ENCODE measurements around the gene RNU6-9.
"Not testable (repeated sequence)": the region's sequence is repeated elsewhere in the genome, so short reads cannot be mapped to it uniquely, and the experiment has no call there.

The RNU6-9 gene

DNA sequence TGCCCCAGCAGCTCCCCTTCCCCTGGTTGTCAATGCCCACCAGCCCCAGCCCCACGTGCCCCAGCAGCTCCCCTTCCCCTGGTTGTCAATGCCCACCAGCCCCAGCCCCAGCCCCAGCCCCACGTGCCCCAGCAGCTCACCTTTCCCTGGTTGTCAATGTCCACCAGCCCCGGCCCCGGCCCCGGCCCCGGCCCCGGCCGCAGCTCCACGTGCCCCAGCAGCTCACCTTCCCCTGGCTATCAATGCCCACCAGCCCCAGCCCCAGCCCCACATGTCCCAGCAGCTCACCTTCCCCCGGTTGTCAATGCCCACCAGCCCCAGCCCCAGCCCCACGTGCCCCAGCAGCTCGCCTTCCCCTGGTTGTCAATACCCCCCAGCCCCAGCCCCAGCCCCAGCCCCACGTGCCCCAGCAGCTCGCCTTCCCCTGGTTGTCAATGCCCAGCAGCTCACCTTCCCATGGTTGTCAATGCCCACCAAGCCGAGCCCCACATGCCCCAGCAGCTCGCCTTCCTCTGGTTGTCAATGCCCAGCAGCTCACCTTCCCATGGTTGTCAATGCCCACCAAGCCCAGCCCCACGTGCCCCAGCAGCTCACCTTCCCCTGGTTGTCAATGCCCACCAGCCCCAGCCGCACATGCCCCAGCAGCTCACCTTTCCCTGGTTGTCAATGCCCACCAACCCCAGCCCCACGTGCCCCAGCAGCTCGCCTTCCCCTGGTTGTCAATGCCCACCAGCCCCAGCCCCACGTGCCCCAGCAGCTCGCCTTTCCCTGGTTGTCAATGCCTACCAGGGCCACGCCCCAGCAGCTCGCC, 14.3 kb upstream of the RNU6-9 start:
- H3K27me3 ChIP-seq (ENCODE audit: control insufficient read depth in 1 of 2, insufficient read depth in 2 of 2, low read length in 2 of 2); H3K9ac ChIP-seq (ENCODE audit: low read depth in 1 of 2, low read length in 2 of 2); H3K4me1 ChIP-seq (ENCODE audit: control insufficient read depth in 1 of 2, insufficient read depth in 2 of 2, low read length in 2 of 2); H3K4me3 ChIP-seq (ENCODE audit: low read depth in 1 of 2, low read length in 2 of 2); H3K27ac ChIP-seq (ENCODE audit: low read depth, low read length); H3K9me3 ChIP-seq (ENCODE audit: control insufficient read depth in 1 of 2, low read length in 2 of 2): not testable (repeated sequence)
- H3K36me3 ChIP-seq (ENCODE audit: control insufficient read depth in 1 of 2, insufficient read depth in 2 of 2, low read length in 2 of 2): peaks cover 20 to 52% of the 10 kb centered on the region in 2 donors

DNA sequence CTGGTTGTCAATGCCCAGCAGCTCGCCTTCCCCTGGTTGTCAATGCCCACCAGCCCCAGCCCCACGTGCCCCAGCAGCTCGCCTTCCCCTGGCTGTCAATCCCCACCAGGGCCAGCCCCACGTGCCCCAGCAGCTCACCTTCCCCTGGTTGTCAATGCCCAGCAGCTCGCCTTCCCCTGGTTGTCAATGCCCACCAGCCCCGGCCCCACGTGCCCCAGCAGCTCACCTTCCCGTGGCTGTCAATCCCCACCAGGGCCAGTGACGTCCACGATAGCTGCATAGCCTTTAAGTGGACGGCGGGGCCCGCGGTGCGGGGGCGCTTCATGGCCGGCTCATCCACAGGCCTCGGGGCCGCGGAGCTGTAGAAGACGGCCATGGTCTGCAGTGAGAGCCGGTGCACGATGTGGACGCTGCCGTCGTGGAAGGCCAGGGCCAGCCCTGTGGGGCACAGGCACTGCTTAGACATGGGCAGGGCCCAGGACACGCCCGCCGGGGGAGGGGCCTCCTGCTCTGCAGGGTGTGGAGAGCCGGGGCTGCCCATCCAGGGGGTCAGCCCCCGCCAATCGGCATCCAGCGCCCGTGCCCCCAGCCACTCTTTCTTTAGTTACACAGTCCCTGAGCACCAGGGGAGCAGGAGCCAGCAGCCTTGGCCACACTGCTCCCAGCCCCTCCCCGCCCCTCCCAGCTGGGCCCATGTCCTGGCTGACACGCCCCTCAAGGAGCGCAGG, 13.4 kb upstream of the RNU6-9 start:
- no peaks in the 10 kb centered on the region for H3K9me3 ChIP-seq (ENCODE audit: control insufficient read depth in 1 of 2, low read length in 2 of 2)
- H3K4me3 ChIP-seq (ENCODE audit: low read depth in 1 of 2, low read length in 2 of 2): no peak overlapping the region
- no peak overlapping the region for H3K27ac ChIP-seq (ENCODE audit: low read depth, low read length)
- H3K4me1 ChIP-seq (ENCODE audit: control insufficient read depth in 1 of 2, insufficient read depth in 2 of 2, low read length in 2 of 2): no peaks in the 10 kb centered on the region
- H3K9ac ChIP-seq (ENCODE audit: low read depth in 1 of 2, low read length in 2 of 2): no peak overlapping the region
- H3K36me3 ChIP-seq (ENCODE audit: control insufficient read depth in 1 of 2, insufficient read depth in 2 of 2, low read length in 2 of 2): peaks cover 20 to 48% of the 10 kb centered on the region in 2 donors
- H3K27me3 ChIP-seq (ENCODE audit: control insufficient read depth in 1 of 2, insufficient read depth in 2 of 2, low read length in 2 of 2): no peaks in the 10 kb centered on the region

DNA sequence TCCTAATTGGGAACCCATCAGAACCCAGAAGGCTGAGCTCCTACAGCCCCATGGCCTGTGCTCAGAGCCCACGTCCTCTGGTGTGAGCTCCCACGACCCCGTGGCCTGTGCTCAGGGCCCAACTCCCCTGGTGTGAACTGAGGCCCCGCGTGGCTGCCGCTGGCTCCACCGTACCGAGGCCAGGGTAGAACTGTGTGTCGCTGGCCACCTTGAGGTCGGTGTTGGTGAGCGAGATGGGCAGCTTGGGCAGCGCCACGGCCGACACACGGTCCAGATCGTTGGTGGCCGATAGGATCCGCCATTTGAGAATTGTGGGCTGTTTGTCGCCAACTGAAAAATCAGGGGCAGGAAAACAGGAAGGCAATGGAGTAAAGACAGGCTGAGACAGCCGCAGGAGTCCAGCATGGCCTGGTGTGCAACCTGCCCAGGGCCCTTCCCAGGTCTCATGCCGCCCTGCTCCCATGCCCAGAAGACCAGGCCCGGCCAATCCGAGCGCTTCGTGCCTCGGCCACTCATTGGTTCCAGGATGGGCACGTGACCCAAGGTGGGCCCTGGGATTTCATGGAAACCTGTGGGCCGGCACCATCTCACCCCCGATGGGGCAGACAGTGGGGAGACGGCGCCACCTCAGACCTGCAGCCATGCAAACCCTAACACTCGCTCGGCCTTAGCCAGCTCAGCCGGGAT, 11.8 kb upstream of the RNU6-9 start:
- peaks cover 24 to 56% of the 10 kb centered on the region in 2 donors for H3K36me3 ChIP-seq (ENCODE audit: control insufficient read depth in 1 of 2, insufficient read depth in 2 of 2, low read length in 2 of 2)
- H3K27ac ChIP-seq (ENCODE audit: low read depth, low read length): no peak overlapping the region
- no peaks in the 10 kb centered on the region for H3K4me1 ChIP-seq (ENCODE audit: control insufficient read depth in 1 of 2, insufficient read depth in 2 of 2, low read length in 2 of 2)
- no peaks in the 10 kb centered on the region for H3K27me3 ChIP-seq (ENCODE audit: control insufficient read depth in 1 of 2, insufficient read depth in 2 of 2, low read length in 2 of 2)
- H3K4me3 ChIP-seq (ENCODE audit: low read depth in 1 of 2, low read length in 2 of 2): no peak overlapping the region
- no peaks in the 10 kb centered on the region for H3K9me3 ChIP-seq (ENCODE audit: control insufficient read depth in 1 of 2, low read length in 2 of 2)
- H3K9ac ChIP-seq (ENCODE audit: low read depth in 1 of 2, low read length in 2 of 2): no peak overlapping the region

DNA sequence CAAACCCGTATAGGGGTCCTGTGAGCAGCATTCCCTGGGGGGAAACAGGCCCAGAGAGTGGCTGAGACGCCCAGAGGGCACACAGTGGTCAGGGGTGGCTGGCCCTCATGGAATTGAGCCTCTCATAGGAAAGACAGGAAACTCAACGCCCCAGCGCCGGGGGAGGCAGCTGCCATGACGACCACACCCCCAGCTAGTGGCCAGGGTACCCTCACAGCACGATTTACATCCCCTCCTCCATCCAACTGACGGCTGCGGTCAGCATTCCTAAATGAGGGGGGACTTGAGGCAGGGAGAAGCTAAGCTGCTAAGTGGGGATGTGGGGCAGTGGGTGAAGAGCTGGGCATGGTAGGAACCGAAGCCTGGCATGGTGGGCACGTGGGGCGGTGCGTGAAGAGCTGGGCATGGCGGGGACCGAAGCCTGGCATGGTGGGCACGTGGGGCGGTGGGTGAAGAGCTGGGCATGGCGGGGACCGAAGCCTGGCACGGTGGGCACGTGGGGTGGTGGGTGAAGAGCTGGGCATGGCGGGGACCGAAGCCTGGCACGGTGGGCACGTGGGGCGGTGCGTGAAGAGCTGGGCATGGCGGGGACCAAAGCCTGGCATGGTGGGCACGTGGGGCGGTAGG, 10.3 kb upstream of the RNU6-9 start:
- no peak overlapping the region for H3K4me3 ChIP-seq (ENCODE audit: low read depth in 1 of 2, low read length in 2 of 2)
- peaks cover 24 to 58% of the 10 kb centered on the region in 2 donors for H3K36me3 ChIP-seq (ENCODE audit: control insufficient read depth in 1 of 2, insufficient read depth in 2 of 2, low read length in 2 of 2)
- no peaks in the 10 kb centered on the region for H3K4me1 ChIP-seq (ENCODE audit: control insufficient read depth in 1 of 2, insufficient read depth in 2 of 2, low read length in 2 of 2)
- H3K9me3 ChIP-seq (ENCODE audit: control insufficient read depth in 1 of 2, low read length in 2 of 2): no peaks in the 10 kb centered on the region
- no peaks in the 10 kb centered on the region for H3K27me3 ChIP-seq (ENCODE audit: control insufficient read depth in 1 of 2, insufficient read depth in 2 of 2, low read length in 2 of 2)
- H3K9ac ChIP-seq (ENCODE audit: low read depth in 1 of 2, low read length in 2 of 2): no peak overlapping the region
- H3K27ac ChIP-seq (ENCODE audit: low read depth, low read length): no peak overlapping the region

DNA sequence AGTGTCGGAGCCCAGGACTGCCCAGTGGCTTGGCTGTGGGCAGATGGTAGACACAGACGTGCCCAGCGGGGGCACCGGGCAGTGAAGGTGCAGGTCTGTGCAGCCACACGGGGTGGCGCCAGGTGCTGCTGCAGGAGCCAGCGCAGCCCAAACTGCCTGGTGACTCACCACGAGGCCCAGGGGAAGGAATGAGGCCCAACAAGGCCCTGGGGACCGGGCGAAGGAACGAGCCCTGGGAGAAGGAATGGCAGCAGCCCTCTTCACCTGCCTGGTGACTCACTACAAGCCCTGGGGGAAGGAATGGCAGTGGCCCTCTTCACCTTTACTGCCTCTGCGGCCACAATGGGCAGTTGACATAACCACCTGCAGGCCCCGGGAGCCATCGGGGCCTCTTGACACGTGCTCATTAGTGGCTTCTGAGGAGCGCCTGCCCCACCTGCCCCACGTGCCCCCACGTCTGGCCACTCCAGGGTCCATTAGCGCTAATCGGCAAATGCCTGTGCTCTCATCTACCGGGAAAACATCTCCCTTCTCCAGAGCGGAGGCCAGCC, 9.5 kb upstream of the RNU6-9 start:
- H3K36me3 ChIP-seq (ENCODE audit: control insufficient read depth in 1 of 2, insufficient read depth in 2 of 2, low read length in 2 of 2): peaks cover 24 to 62% of the 10 kb centered on the region in 2 donors
- no peaks in the 10 kb centered on the region for H3K9me3 ChIP-seq (ENCODE audit: control insufficient read depth in 1 of 2, low read length in 2 of 2)
- no peak overlapping the region for H3K4me3 ChIP-seq (ENCODE audit: low read depth in 1 of 2, low read length in 2 of 2)
- H3K27me3 ChIP-seq (ENCODE audit: control insufficient read depth in 1 of 2, insufficient read depth in 2 of 2, low read length in 2 of 2): no peaks in the 10 kb centered on the region
- H3K27ac ChIP-seq (ENCODE audit: low read depth, low read length): no peak overlapping the region
- H3K4me1 ChIP-seq (ENCODE audit: control insufficient read depth in 1 of 2, insufficient read depth in 2 of 2, low read length in 2 of 2): no peaks in the 10 kb centered on the region
- no peak overlapping the region for H3K9ac ChIP-seq (ENCODE audit: low read depth in 1 of 2, low read length in 2 of 2)

DNA sequence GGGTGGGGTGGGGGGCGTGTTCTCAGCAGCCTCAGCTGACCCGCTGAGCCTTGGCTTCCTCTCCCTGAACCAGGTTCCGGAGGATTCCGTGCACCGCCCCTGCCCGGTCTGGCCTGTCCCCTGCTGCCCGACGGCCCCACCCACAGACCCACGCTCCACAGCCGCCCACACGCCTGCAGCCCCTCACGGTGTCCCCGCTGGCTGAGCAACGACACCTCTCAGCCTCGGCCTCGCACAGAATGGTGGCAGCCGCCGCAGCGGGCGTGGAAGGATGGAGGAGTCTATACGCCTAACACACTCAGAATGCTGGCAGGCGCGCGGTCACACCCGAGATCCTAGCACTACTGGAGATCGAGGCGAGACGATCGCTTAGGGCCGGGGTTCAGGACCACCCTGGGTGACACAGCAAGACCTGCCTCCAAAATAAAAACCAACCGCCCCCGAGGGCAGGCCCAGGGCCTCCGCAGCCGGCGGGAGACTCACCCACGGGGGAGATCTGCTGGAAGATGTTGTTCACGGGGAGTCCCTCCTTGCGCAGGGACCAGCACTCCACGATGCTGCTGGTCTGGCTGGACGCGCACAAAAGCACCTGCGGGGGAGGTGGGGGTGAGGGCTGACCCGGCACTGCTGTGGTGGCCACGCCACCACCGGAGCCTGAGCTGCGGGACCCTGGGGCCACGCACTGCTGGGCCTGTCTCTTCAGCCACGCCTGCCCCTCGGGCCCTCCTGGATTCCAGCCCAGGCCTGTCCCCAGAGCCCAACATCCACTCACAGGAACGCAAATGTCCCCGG, 8.7 kb upstream of the RNU6-9 start:
- Histone ChIP-seq H3K36me3 (ENCODE audit: control insufficient read depth in 1 of 2, insufficient read depth in 2 of 2, low read length in 2 of 2) (peaks cover 30 to 64% of the 10 kb centered on the region in 2 donors), H3K27ac (ENCODE audit: low read depth, low read length) (no peak overlapping the region)

DNA sequence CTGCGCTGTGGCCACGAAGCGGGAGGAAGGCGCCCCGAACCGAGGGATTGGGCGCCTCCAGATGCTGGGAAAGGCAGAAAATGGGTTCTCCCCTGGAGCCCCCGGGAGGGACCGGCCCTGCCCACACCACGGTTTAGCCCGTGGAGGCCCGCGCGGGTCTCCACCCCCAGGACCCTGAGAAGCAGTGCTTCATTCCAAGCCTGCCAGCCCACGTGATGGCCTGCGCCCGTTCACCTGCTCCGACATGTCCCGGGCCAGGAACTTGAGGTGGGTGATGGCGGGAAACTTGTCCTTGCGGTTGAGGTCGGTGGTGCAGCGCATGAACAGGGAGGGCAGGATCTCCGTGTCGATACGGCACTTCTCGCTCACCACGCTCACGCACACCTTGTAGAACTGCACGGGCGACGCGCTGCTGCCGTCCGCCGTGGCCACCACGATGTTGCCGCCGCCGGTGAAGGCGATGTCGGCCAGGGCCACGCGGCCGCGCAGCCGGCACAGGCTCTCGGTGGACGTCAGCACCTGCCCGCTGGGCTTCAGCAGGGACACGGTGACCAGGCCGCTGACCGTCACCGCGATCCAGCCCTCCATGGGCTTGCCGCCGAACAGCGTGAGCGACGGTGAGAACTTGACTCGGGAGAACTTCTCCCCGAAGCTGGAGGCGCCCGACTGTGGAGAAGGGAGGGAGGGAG, 7.6 kb upstream of the RNU6-9 start:
- Histone ChIP-seq H3K9ac (ENCODE audit: low read depth in 1 of 2, low read length in 2 of 2) (no peak overlapping the region), H3K36me3 (ENCODE audit: control insufficient read depth in 1 of 2, insufficient read depth in 2 of 2, low read length in 2 of 2) (peaks cover 32 to 71% of the 10 kb centered on the region in 2 donors), H3K27ac (ENCODE audit: low read depth, low read length) (no peak overlapping the region), H3K4me1 (ENCODE audit: control insufficient read depth in 1 of 2, insufficient read depth in 2 of 2, low read length in 2 of 2) (no peaks in the 10 kb centered on the region), H3K27me3 (ENCODE audit: control insufficient read depth in 1 of 2, insufficient read depth in 2 of 2, low read length in 2 of 2) (no peaks in the 10 kb centered on the region), H3K9me3 (ENCODE audit: control insufficient read depth in 1 of 2, low read length in 2 of 2) (no peaks in the 10 kb centered on the region), H3K4me3 (ENCODE audit: low read depth in 1 of 2, low read length in 2 of 2) (no peak overlapping the region)

More for the DNA sequence above, 8.7 kb upstream of the RNU6-9 start:
- Histone ChIP-seq H3K9ac (ENCODE audit: low read depth in 1 of 2, low read length in 2 of 2) (no peak overlapping the region), H3K4me3 (ENCODE audit: low read depth in 1 of 2, low read length in 2 of 2) (no peak overlapping the region), H3K27me3 (ENCODE audit: control insufficient read depth in 1 of 2, insufficient read depth in 2 of 2, low read length in 2 of 2) (no peaks in the 10 kb centered on the region), H3K4me1 (ENCODE audit: control insufficient read depth in 1 of 2, insufficient read depth in 2 of 2, low read length in 2 of 2) (no peaks in the 10 kb centered on the region), H3K9me3 (ENCODE audit: control insufficient read depth in 1 of 2, low read length in 2 of 2) (no peaks in the 10 kb centered on the region)

DNA sequence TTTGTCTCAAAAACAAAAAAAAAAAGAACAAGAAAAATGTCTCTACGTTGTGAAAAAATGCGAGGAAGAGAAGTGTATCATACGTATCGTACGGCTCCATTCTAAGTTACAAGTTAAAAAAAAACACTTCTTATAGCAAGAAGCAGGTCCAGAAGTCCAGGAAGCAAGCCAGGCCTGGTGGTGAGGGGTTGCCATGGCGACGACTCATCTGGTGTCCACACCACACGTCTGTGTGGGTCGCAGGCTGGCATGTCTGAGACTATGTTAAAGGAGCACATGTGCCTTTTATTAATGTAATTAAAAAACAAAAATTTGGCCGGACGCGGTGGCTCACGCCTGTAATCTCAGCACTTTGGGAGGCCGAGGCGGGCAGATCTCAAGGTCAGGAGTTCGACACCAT, 6.2 kb upstream of the RNU6-9 start:
- no peak overlapping the region for H3K9ac ChIP-seq (ENCODE audit: low read depth in 1 of 2, low read length in 2 of 2)
- no peak overlapping the region for H3K27ac ChIP-seq (ENCODE audit: low read depth, low read length)
- H3K4me3 ChIP-seq (ENCODE audit: low read depth in 1 of 2, low read length in 2 of 2): no peak overlapping the region
- peaks cover 20 to 60% of the 10 kb centered on the region in 2 donors for H3K36me3 ChIP-seq (ENCODE audit: control insufficient read depth in 1 of 2, insufficient read depth in 2 of 2, low read length in 2 of 2)
- peaks cover 2 to 3% of the 10 kb centered on the region in 2 donors for H3K4me1 ChIP-seq (ENCODE audit: control insufficient read depth in 1 of 2, insufficient read depth in 2 of 2, low read length in 2 of 2)
- H3K9me3 ChIP-seq (ENCODE audit: control insufficient read depth in 1 of 2, low read length in 2 of 2): no peaks in the 10 kb centered on the region
- no peaks in the 10 kb centered on the region for H3K27me3 ChIP-seq (ENCODE audit: control insufficient read depth in 1 of 2, insufficient read depth in 2 of 2, low read length in 2 of 2)

DNA sequence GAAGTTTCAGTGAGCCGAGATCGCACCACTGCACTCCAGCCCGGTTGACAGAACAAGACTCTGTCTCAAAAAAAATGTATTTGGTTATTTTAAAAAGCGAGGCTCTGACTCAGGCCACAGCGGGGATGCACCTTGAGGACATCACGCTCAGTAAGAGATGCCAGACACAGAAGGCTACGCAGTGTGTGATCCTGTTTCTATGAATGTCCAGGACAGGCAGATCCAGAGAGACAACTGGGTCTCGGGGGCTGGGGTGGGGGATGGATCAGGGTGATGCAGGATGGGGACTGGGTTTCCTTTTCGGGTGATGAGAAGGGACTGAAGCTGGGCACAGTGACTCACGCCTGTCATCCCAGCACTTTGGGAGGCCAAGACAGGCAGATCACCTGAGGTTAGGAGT, 5.7 kb upstream of the RNU6-9 start:
- Histone ChIP-seq H3K9ac (ENCODE audit: low read depth in 1 of 2, low read length in 2 of 2) (no peak overlapping the region), H3K9me3 (ENCODE audit: control insufficient read depth in 1 of 2, low read length in 2 of 2) (no peaks in the 10 kb centered on the region), H3K4me3 (ENCODE audit: low read depth in 1 of 2, low read length in 2 of 2) (no peak overlapping the region), H3K36me3 (ENCODE audit: control insufficient read depth in 1 of 2, insufficient read depth in 2 of 2, low read length in 2 of 2) (peaks cover 14 to 54% of the 10 kb centered on the region in 2 donors), H3K4me1 (ENCODE audit: control insufficient read depth in 1 of 2, insufficient read depth in 2 of 2, low read length in 2 of 2) (peaks cover 4 to 5% of the 10 kb centered on the region in 2 donors), H3K27ac (ENCODE audit: low read depth, low read length) (no peak overlapping the region), H3K27me3 (ENCODE audit: control insufficient read depth in 1 of 2, insufficient read depth in 2 of 2, low read length in 2 of 2) (no peaks in the 10 kb centered on the region)
